HG03064 (cell line): ENCODE measurements around the gene ZNF26.

Experiments used
- ATAC-seq: cut with Tn5 transposase; IDR thresholded peaks from one replicate; pipeline ENCODE4 v1.9.1; 2021; ENCODE audit warnings: low read depth; ENCODE audit not compliant: unreplicated experiment

ZNF26 gene

DNA sequence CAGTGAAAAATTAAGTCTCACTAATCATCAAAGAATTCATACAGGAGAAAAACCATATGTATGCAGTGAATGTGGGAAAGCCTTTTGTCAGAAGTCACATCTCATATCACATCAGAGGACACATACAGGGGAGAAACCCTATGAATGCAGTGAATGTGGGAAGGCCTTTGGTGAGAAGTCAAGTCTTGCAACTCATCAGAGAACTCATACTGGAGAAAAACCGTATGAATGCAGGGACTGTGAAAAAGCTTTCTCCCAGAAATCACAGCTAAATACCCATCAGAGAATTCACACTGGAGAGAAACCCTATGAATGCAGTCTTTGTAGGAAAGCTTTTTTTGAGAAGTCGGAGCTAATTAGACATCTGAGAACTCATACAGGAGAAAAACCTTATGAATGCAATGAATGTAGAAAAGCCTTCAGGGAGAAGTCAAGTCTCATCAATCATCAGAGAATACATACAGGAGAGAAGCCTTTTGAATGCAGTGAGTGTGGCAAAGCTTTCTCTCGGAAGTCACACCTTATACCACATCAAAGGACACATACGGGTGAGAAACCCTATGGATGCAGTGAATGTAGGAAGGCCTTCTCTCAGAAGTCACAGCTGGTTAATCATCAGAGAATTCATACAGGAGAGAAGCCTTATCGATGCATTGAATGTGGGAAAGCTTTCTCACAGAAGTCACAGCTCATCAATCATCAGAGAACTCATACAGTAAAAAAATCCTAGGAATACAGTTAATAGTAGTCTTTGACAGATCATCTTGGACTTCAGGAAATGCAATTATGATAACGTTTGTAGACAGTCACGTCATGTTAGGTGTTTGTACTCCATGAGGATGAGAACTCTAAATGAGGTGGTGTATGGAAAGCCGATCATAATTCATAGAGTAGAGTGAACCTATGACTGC is 72.3 kb downstream of the ZNF26 start:
- ATAC-seq: no peak

DNA sequence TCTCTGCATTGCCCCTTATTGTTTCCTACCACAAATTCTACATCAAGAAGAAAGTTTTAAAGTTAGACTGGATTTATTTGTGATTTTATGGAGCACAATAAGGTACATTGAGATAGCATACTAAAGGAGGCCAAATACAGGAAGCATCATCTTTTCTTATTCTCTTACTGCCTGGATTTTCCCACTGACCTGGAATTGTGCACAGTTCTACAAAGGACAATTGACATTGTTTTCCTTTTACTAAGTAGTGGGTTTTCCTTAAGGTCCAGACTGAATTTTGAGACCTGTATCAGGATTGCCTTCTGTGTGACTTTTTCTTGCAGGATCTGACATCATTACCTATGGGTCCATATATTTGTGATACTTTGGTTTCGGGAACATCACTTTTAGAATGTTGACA is 75.8 kb downstream of the ZNF26 start:
- ATAC-seq: no peak

DNA sequence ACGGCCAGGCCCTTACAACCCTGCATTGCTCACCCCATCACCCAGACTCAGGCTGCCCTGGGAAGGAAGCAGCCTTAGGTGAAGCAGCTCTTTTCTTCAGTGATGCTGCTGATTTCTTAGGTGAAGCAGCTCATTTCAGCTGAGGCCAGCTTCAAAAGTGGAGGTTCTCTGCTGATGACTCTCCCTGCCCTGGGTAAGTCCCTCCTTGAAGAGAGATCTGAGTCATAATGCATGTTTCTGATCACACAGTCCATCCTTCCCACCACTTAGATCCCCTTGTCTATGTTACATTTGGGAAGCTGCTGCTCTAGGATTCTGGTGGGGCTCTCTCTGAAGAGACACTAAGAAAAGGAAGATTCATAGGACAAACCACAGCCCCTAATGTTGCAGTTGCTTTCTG is 77.4 kb downstream of the ZNF26 start:
- no peak for ATAC-seq

DNA sequence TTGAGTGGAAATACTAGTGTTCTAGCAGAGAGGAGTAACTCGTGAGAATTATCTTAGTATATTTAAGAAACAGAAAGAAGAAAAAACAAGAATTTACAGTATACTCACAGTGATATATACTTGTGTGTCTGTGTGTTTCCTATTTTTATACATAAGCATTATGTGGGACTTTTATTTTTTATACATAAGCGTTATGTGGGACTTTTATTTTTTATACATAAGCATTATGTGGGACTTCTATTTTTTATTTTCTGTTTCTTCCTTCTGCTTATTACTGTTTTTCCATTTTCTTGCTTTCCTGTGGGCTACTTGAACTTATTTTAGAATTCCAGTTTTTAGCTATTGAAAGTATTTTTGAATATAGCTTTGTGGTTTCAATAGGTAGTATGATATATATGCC is 87.7 kb downstream of the ZNF26 start:
- ATAC-seq: no peak
